ENCODE results near the gene RALB.

The RALB gene

DNA sequence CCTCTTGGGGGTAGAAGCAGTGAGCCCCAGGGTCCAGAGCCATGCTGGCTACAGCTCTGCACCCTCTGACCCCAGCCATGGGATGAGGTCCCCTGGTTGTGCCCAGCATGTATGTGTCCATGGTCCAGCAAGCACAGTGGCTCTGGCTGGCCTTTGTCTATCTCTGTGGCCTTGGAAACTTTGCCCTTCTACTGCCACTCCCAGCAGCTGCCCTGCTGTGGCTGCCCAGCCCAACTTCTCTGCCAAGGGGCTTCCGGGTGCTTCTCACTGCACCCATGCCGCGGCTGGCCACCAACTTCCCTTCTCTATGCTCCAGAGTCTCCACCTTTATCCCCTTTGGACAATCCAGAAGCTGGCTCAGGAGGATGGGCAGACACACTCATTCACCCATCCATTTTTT lies 48.2 kb upstream of the RALB start:
- H3K9me3 ChIP-seq (ENCODE audit: insufficient read depth, low read length, severe bottlenecking): no peaks in the 10 kb centered on the region
- ATAC-seq (ENCODE audit: insufficient read depth, low read depth): no peak
- no peaks in the 10 kb centered on the region for H3K4me1 ChIP-seq (ENCODE audit: insufficient read depth, low read length)
- no peaks in the 10 kb centered on the region for H3K79me2 ChIP-seq (ENCODE audit: insufficient read depth, low read length)
- H3K27me3 ChIP-seq (ENCODE audit: insufficient read depth, low read length, poor library complexity): no peaks in the 10 kb centered on the region
- TF ChIP-seq, protein P1, sequence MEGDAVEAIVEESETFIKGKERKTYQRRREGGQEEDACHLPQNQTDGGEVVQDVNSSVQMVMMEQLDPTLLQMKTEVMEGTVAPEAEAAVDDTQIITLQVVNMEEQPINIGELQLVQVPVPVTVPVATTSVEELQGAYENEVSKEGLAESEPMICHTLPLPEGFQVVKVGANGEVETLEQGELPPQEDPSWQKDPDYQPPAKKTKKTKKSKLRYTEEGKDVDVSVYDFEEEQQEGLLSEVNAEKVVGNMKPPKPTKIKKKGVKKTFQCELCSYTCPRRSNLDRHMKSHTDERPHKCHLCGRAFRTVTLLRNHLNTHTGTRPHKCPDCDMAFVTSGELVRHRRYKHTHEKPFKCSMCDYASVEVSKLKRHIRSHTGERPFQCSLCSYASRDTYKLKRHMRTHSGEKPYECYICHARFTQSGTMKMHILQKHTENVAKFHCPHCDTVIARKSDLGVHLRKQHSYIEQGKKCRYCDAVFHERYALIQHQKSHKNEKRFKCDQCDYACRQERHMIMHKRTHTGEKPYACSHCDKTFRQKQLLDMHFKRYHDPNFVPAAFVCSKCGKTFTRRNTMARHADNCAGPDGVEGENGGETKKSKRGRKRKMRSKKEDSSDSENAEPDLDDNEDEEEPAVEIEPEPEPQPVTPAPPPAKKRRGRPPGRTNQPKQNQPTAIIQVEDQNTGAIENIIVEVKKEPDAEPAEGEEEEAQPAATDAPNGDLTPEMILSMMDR (IDR thresholded peaks at IDR 0.05; ENCODE audit: borderline replicate concordance, extremely low read depth, low read length, poor library complexity, severe bottlenecking): no peak
- TF ChIP-seq EZH2 (IDR thresholded peaks at IDR 0.05; ENCODE audit: borderline replicate concordance, low read depth, low read length, severe bottlenecking): no peak
- no peak overlapping the region for H3K27ac ChIP-seq (ENCODE audit: low read length)
- H2AFZ ChIP-seq (ENCODE audit: low read depth, low read length): no peak overlapping the region
- H3K36me3 ChIP-seq (ENCODE audit: insufficient read depth, low read length): no peaks in the 10 kb centered on the region
- H3K4me2 ChIP-seq (ENCODE audit: insufficient read depth, low read length): no peak overlapping the region
- no peaks in the 10 kb centered on the region for H4K20me1 ChIP-seq (ENCODE audit: insufficient read depth, low read length)
- no peak overlapping the region for H3K9ac ChIP-seq (ENCODE audit: low read depth, low read length)
- DNase-seq: no peak
- H3K4me3 ChIP-seq (ENCODE audit: low read depth in 1 of 2, low read length in 2 of 2): no peak overlapping the region

DNA sequence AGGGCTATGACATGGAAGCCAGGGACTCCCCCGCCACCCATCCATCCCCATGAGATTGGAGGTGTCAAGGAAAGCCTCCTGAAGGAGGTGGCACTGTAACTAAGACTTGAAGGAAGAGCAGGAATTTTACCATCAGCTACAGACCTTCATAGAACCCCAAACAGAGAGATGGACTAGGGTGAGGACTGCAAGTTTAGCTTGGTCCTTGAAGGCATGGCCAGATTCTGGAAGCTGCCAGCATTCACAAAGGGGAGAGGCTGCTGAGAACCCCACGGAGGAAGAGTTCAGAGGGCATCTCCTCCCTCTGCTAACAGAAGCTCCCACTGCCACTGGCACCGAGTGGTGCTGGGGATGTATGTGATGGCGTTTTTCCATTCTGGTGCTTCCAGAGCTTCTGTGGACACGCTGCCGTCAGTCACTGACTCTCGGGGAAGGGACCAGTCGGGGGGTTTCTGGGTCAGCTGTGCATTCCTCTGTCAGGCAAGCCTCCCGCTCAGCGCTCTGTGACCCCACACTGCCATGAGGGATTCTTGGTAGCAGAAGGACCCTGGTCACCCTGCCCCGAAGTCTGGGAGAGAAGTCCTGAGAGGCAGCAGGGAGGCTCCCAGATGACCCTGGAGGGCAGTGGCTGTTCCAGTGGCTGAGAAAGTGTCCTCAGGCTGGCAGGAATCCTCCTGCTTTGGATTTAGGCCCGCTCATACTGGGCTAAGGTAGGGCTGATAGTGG lies 47.5 kb upstream of the RALB start:
- DNase-seq (no peak), ATAC-seq (ENCODE audit: insufficient read depth, low read depth) (no peak)
- no peaks in the 10 kb centered on the region for H3K36me3 ChIP-seq (ENCODE audit: insufficient read depth, low read length)
- H3K27ac ChIP-seq (ENCODE audit: low read length): no peak overlapping the region
- H3K27me3 ChIP-seq (ENCODE audit: insufficient read depth, low read length, poor library complexity): no peaks in the 10 kb centered on the region
- TF ChIP-seq EZH2 (IDR thresholded peaks at IDR 0.05; ENCODE audit: borderline replicate concordance, low read depth, low read length, severe bottlenecking): no peak
- TF ChIP-seq, protein P1 (IDR thresholded peaks at IDR 0.05; ENCODE audit: borderline replicate concordance, extremely low read depth, low read length, poor library complexity, severe bottlenecking): no peak
- H3K9ac ChIP-seq (ENCODE audit: low read depth, low read length): no peak overlapping the region
- H4K20me1 ChIP-seq (ENCODE audit: insufficient read depth, low read length): 0 out of 2 replicates have a peak, but pooled peaks cover 2% of the 10 kb centered on the region
- H3K4me2 ChIP-seq (ENCODE audit: insufficient read depth, low read length): no peak overlapping the region
- no peaks in the 10 kb centered on the region for H3K4me1 ChIP-seq (ENCODE audit: insufficient read depth, low read length)
- no peaks in the 10 kb centered on the region for H3K79me2 ChIP-seq (ENCODE audit: insufficient read depth, low read length)
- no peak overlapping the region for H2AFZ ChIP-seq (ENCODE audit: low read depth, low read length)
- H3K9me3 ChIP-seq (ENCODE audit: insufficient read depth, low read length, severe bottlenecking): no peaks in the 10 kb centered on the region
- H3K4me3 ChIP-seq (ENCODE audit: low read depth in 1 of 2, low read length in 2 of 2): no peak overlapping the region

DNA sequence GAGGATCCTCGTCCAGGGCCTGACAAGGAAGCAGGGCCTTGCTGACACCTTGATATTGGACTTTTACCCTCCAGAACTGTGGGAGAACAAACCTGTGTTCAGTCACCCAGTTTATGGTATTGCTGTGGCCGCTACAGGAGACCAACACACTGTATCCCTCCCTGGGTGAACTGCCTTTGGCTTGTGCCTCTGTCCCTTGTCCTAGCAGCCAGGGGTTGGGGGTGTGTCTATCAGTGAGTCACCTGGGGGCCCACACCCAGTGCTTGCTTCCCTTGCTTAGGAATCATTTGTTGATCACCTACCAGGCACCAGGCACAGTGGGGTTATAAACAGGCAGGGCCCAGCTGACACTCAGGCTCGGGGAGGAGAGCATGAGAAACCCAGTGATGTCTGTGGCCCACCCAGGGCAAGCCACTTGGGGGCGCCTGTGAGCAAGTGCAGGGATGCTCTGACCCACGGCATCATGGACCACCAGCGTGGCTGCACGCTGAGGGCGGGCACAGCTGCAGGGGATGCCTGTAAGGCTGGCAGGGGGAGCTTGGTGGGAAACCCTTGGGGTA lies 46.5 kb upstream of the RALB start:
- DNase-seq (peak; percentile 52), ATAC-seq (ENCODE audit: insufficient read depth, low read depth) (peak; percentile 79)
- H3K27me3 ChIP-seq (ENCODE audit: insufficient read depth, low read length, poor library complexity): no peaks in the 10 kb centered on the region
- H3K4me1 ChIP-seq (ENCODE audit: insufficient read depth, low read length): no peaks in the 10 kb centered on the region
- no peaks in the 10 kb centered on the region for H3K36me3 ChIP-seq (ENCODE audit: insufficient read depth, low read length)
- no peak overlapping the region for H3K27ac ChIP-seq (ENCODE audit: low read length)
- H4K20me1 ChIP-seq (ENCODE audit: insufficient read depth, low read length): 0 out of 2 replicates have a peak, but pooled peaks cover 2% of the 10 kb centered on the region
- TF ChIP-seq, protein P1 (IDR thresholded peaks at IDR 0.05; ENCODE audit: borderline replicate concordance, extremely low read depth, low read length, poor library complexity, severe bottlenecking): peak; percentile 73
- no peak for TF ChIP-seq EZH2 (IDR thresholded peaks at IDR 0.05; ENCODE audit: borderline replicate concordance, low read depth, low read length, severe bottlenecking)
- no peak overlapping the region for H3K9ac ChIP-seq (ENCODE audit: low read depth, low read length)
- H3K4me3 ChIP-seq (ENCODE audit: low read depth in 1 of 2, low read length in 2 of 2): no peak overlapping the region
- H3K4me2 ChIP-seq (ENCODE audit: insufficient read depth, low read length): no peak overlapping the region
- H3K79me2 ChIP-seq (ENCODE audit: insufficient read depth, low read length): no peaks in the 10 kb centered on the region
- no peak overlapping the region for H2AFZ ChIP-seq (ENCODE audit: low read depth, low read length)
- H3K9me3 ChIP-seq (ENCODE audit: insufficient read depth, low read length, severe bottlenecking): no peaks in the 10 kb centered on the region
